ENCODE data around the gene ISOC1. TPM values are rescaled to one million over a fixed set of nuclear protein-coding genes. Genes with fewer than 3 reads are reported as not detected.

Gene ISOC1
- total RNA-seq, 1 donor from 2014 or later: 25.9 TPM

DNA sequence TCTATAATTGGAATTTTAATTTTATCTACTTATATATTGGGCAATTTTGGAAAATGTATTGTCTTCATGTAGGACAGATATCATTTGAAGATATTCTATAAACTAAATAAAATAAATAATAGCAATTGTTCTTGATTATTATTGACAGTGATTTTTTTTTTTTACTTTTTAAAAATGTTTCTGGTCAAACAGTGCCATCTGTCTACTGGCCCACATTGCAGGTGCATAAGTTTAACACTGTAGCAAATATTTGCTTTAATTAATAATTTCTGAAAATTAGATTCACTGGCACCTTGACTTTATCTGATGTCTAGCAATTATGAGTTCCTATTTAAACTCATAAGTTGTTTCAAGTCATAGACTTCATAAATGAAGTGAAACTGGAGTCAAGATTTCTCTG, 41.1 kb upstream of the ISOC1 start:
- no peak for DNase-seq (ENCODE audit: low read depth, low spot score)
- TF ChIP-seq, protein P1, sequence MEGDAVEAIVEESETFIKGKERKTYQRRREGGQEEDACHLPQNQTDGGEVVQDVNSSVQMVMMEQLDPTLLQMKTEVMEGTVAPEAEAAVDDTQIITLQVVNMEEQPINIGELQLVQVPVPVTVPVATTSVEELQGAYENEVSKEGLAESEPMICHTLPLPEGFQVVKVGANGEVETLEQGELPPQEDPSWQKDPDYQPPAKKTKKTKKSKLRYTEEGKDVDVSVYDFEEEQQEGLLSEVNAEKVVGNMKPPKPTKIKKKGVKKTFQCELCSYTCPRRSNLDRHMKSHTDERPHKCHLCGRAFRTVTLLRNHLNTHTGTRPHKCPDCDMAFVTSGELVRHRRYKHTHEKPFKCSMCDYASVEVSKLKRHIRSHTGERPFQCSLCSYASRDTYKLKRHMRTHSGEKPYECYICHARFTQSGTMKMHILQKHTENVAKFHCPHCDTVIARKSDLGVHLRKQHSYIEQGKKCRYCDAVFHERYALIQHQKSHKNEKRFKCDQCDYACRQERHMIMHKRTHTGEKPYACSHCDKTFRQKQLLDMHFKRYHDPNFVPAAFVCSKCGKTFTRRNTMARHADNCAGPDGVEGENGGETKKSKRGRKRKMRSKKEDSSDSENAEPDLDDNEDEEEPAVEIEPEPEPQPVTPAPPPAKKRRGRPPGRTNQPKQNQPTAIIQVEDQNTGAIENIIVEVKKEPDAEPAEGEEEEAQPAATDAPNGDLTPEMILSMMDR (conservative IDR thresholded peaks at IDR 0.05): no peak

DNA sequence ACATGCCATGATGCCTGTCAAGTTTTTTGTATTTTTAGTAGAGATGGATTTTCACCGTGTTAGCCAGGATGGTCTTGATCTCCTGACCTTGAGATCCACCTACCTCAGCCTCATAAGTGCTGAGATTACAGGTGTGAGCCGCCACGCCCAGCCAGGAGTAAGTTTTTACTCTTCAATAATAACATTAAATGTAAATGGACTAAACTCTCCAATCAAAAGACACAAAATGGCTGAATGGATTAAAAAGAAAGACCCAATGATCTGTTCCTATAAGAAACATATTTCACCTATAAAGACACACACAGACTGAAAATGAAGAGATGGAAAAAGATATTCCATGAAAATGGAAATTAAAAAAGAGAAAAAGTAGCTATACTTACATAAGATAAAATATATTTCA, 37.2 kb upstream of the ISOC1 start:
- Mint-ChIP-seq H3K9me3 (peaks cover 18% of the 10 kb centered on the region), H3K27me3 (ENCODE audit: low read depth) (peaks cover 20% of the 10 kb centered on the region), H3K27ac (ENCODE audit: unreplicated experiment) (no peak overlapping the region), H3K4me3 (no peak overlapping the region), H3K4me1 (no peaks in the 10 kb centered on the region), H3K36me3 (ENCODE audit: low read depth) (peaks cover 3% of the 10 kb centered on the region)
- TF ChIP-seq, protein P1 (conservative IDR thresholded peaks at IDR 0.05): no peak
- no peak for DNase-seq (ENCODE audit: low read depth, low spot score)

More for the DNA sequence above, 41.1 kb upstream of the ISOC1 start:
- H3K27ac Mint-ChIP-seq (ENCODE audit: unreplicated experiment): no peak overlapping the region
- peaks cover 14% of the 10 kb centered on the region for H3K9me3 Mint-ChIP-seq
- peaks cover 3% of the 10 kb centered on the region for H3K36me3 Mint-ChIP-seq (ENCODE audit: low read depth)
- H3K4me1 Mint-ChIP-seq: no peaks in the 10 kb centered on the region
- H3K27me3 Mint-ChIP-seq (ENCODE audit: low read depth): no peaks in the 10 kb centered on the region
- no peak overlapping the region for H3K4me3 Mint-ChIP-seq

DNA sequence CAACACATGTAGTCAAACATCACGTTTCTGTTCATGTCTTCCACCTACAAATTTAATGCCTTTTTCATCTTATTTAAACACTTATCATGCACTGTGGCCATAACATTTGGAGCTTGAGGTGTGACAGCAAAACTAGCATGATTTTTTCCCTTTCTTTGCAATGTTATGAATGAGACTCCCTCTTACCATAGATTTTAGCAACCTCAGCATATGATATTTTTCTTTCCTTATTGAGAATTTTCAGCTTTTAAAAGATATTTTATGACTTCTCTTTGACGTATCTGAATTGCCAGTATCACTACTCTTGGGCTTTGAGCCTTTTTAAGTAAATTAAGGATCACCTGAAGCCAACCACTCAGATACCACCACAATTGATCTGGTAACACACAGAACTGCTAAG, 32.7 kb upstream of the ISOC1 start:
- peaks cover 20% of the 10 kb centered on the region for H3K27me3 Mint-ChIP-seq (ENCODE audit: low read depth)
- H3K27ac Mint-ChIP-seq (ENCODE audit: unreplicated experiment): no peak overlapping the region
- H3K36me3 Mint-ChIP-seq (ENCODE audit: low read depth): peaks cover 3% of the 10 kb centered on the region
- peaks cover 8% of the 10 kb centered on the region for H3K9me3 Mint-ChIP-seq
- H3K4me3 Mint-ChIP-seq: no peak overlapping the region
- no peaks in the 10 kb centered on the region for H3K4me1 Mint-ChIP-seq
- TF ChIP-seq, protein P1 (conservative IDR thresholded peaks at IDR 0.05): no peak
- no peak for DNase-seq (ENCODE audit: low read depth, low spot score)

DNA sequence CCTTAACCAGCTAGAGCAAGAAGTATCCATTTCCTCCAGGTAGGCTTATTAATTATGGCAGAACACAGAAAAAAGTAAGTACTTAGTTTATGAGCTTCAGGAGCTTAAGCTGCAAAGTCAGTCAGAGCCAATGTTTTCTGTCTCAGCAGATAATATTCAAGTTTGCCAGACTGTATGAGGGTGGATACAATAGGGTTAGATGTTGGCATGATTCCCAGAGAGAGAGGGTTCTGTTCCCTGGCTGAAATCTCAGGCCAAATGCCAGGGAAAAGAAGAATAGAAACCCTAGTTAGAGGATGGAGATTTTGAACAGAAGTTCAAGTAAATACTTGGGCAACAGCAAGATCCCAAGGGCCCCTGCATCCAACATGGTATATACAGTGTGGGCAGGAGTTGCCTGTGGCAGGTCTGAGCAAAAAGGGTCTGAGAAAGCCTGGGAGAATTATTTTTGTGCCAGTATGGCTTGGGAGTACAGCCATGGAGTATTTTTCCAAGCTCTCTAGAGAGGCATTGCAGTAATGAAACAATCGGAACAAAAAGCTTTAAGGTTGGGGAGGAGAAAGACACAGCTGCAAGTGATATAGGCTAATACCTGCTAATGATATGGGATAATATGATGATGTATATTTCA, 31.0 kb upstream of the ISOC1 start:
- Mint-ChIP-seq H3K4me3 (no peak overlapping the region), H3K27ac (ENCODE audit: unreplicated experiment) (no peak overlapping the region), H3K9me3 (peaks cover 4% of the 10 kb centered on the region), H3K27me3 (ENCODE audit: low read depth) (peaks cover 20% of the 10 kb centered on the region), H3K36me3 (ENCODE audit: low read depth) (no peaks in the 10 kb centered on the region), H3K4me1 (no peaks in the 10 kb centered on the region)
- TF ChIP-seq, protein P1 (conservative IDR thresholded peaks at IDR 0.05): no peak
- no peak for DNase-seq (ENCODE audit: low read depth, low spot score)

DNA sequence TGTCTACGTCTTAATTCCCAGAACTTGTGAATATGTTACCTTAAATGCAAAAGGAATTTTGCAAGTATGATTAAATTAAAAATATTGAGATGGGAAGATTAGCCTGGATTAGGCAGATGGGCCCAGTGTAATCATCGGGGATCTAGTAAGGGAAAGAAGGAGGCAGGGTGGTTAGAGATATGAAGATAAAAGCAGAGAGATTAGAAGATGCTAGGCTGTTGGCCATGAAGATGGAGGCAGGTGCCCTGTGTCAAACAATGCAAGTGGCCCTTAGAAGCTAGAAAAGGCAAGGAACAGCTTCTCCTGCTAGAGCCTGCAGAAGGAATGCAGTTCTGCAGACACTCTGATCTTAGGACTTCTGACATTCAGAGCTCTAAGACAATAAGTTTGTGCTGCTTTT, 28.8 kb upstream of the ISOC1 start:
- H3K27me3 Mint-ChIP-seq (ENCODE audit: low read depth): peaks cover 12% of the 10 kb centered on the region
- no peak for DNase-seq (ENCODE audit: low read depth, low spot score)
- TF ChIP-seq, protein P1 (conservative IDR thresholded peaks at IDR 0.05): no peak
- H3K4me3 Mint-ChIP-seq: no peak overlapping the region
- no peak overlapping the region for H3K27ac Mint-ChIP-seq (ENCODE audit: unreplicated experiment)
- no peaks in the 10 kb centered on the region for H3K36me3 Mint-ChIP-seq (ENCODE audit: low read depth)
- H3K4me1 Mint-ChIP-seq: no peaks in the 10 kb centered on the region
- H3K9me3 Mint-ChIP-seq: no peaks in the 10 kb centered on the region
